GM19324 (cell line): ENCODE results near the gene DROSHA.
A peak's percentile ranks its signal among the peaks of the same experiment; 100 is the strongest.
"Not testable (repeated sequence)": the region's sequence is repeated elsewhere in the genome, so short reads cannot be mapped to it uniquely, and the experiment has no call there.

ENCODE experiments used
- ATAC-seq: cut with Tn5 transposase; IDR thresholded peaks from one replicate; pipeline ENCODE4 v1.9.1; 2021; ENCODE audit warnings: mild to moderate bottlenecking, moderate library complexity; ENCODE audit not compliant: unreplicated experiment, low FRiP score

DROSHA gene, protein sequence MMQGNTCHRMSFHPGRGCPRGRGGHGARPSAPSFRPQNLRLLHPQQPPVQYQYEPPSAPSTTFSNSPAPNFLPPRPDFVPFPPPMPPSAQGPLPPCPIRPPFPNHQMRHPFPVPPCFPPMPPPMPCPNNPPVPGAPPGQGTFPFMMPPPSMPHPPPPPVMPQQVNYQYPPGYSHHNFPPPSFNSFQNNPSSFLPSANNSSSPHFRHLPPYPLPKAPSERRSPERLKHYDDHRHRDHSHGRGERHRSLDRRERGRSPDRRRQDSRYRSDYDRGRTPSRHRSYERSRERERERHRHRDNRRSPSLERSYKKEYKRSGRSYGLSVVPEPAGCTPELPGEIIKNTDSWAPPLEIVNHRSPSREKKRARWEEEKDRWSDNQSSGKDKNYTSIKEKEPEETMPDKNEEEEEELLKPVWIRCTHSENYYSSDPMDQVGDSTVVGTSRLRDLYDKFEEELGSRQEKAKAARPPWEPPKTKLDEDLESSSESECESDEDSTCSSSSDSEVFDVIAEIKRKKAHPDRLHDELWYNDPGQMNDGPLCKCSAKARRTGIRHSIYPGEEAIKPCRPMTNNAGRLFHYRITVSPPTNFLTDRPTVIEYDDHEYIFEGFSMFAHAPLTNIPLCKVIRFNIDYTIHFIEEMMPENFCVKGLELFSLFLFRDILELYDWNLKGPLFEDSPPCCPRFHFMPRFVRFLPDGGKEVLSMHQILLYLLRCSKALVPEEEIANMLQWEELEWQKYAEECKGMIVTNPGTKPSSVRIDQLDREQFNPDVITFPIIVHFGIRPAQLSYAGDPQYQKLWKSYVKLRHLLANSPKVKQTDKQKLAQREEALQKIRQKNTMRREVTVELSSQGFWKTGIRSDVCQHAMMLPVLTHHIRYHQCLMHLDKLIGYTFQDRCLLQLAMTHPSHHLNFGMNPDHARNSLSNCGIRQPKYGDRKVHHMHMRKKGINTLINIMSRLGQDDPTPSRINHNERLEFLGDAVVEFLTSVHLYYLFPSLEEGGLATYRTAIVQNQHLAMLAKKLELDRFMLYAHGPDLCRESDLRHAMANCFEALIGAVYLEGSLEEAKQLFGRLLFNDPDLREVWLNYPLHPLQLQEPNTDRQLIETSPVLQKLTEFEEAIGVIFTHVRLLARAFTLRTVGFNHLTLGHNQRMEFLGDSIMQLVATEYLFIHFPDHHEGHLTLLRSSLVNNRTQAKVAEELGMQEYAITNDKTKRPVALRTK (N-terminal part only)

GRCh38 chr5:31531888-31532547, at the start of gene DROSHA, which contains the start of gene C5orf22:
Gene DROSHA, minus strand, starts transcription at chr5:31532093. Its CDS starts 3,034 bp downstream, at chr5:31529059.
Gene C5orf22, plus strand, starts transcription at chr5:31532301. Its CDS starts 92 bp downstream, at chr5:31532393.
- peak; percentile 98 for ATAC-seq

DNA sequence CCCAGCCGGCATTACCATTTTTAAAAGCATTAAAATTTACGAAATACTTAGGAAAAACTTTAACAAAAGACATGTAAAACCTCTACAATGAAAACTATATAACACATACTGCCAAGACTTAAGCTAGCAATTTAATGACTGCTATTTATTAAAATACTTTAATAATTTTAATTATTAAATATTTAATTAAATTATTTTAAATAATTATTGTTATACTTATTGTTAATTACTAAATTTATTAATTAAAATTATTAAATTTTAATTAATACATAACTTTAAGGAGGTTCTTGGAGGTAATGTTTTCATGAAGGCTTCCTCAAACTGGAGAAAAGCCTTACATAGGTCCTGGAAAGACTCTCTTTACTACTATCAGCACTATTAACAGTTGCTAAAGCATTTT, 47.7 kb upstream of the DROSHA start:
- ATAC-seq: no peak

DNA sequence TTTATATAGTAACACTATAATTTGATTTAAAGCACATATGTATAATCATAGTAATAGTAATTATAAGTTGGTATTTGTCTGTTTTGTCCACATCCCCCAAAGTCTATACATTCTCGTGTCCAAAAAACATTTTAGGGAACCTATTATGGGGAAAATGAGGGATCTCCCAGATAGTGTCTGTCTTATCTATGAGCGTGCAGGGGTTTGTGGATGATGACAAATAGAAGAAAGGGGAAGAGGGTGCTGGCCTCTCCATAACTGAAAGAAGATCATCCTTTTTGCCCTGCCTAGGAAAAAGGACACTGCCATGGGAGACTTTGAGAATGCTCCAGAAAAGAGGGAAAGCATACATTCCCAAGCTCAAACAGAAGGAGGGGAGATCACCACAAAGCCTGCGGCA, 45.5 kb upstream of the DROSHA start:
- no peak for ATAC-seq

DNA sequence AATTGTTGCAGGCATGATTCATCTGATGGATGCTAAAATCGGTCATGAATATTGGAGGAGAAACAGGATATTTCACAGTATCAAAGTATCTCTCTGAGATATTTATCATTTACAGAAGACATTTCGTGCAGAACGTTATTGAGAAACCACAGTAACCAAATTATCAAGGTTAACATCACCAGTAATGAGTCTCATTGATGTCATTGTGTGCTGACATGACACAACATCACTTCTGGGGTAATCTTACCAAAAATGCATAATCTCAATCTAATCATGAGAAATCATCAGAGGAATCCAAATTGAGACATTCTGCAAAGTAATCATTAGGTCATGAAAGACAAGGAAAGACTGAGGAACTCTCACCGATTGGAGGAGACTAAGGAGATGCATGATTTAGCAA, 42.9 kb upstream of the DROSHA start:
- no peak for ATAC-seq

DNA sequence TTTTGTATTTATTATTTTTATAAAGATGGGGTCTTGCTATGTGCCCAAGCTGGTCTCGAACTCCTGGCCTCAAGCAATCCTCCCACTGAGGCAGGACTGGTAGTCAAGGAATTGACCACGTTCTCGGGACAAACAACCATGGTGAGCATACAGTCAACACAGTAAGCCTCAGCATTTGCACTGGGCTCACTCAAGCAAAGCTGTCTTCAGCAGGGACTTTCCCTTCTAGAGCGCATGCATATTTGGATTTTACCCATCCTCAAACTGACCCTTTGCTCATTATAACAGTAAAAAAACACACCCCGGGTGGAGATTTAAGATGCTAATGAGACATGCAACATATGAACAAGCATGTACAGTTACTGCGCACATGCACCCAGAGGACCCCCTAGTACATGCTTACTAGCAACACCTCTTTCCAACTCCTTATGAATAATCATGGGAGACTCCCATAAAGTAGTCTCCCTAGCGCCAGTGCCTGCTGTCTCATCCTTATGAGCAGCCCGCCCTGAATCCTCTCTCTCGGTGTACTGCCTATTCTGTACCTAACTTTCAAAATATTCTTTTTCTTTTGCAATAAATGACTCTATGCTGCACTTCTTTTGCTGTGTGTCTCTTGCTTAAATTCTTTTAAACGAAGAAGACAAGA, 41.7 kb upstream of the DROSHA start:
- no peak for ATAC-seq

DNA sequence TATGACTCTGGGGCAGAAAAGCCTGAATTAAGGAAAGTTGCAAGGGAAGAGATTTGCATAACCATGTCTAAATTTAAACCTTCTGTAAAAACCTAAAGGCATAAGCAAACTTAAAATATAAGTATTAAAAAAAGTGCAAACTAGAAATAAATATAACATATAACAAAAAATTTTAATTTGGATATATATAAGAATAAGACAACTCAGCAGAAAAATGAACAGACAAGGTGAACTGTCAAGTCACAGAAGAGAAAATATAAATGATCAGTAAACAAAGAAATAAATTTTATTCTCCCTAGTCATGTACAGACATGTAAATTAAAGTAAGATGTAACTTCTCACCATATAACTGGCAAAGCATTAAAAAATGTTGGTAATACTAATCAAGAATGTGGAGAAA, 37.2 kb upstream of the DROSHA start:
- no peak for ATAC-seq

DNA sequence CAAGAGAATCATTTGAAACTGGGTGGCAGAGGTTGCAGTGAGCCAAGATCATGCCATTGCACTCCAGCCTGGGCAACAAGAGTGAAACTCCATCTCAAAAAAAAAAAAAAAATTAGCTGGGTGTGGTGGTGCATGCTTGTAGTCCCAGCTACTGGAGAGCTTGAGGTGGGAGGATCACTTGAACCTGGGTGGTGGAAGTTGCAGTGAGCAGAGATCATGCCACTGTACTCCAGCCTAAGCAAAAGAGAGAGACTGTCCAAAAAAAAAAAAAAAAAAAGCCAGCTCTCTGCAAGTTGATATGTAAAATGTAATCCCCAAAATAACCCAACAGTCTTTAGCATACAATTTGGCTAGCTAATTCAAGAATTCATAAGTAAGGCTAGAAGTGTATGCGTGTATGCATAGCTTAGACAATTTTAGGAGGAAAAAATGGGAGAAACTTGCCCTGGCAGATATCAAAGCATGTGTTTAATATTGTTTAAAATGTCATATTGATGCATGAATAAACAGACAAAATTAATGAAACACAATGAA, 36.5 kb upstream of the DROSHA start:
- no peak for ATAC-seq

- ATAC-seq: not testable (repeated sequence)
Observed at GRCh38 chr5:31566362-31566761, 34.5 kb upstream of the DROSHA start.

GRCh38 chr5:31563216-31563615, 31.3 kb upstream of the DROSHA start:
- no peak for ATAC-seq

DNA sequence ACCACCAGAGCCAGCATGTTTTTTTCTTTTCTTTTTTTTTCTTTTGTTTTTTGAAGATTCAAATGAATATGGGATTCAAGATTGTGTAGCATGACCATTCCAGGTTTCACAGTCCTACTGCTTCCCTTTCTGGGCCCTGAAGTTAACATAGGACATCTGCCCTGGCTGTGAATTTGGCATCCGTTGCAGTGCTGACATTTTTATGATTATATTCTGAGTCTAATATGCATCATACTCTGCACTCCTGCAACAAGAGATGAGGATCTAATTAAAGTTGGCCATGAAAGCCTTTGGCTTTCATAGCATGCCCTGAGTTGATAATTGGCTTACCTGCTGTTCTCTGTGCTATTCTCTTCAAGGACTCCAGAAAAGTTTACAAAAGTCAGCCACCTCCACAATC, 30.1 kb upstream of the DROSHA start:
- ATAC-seq: no peak

- ATAC-seq: no peak
Observed at GRCh38 chr5:31559942-31560341, 28.0 kb upstream of the DROSHA start.

GRCh38 chr5:31556461-31556860, 24.6 kb upstream of the DROSHA start:
- ATAC-seq: no peak

GRCh38 chr5:31554552-31554951, 22.7 kb upstream of the DROSHA start:
- ATAC-seq: no peak

GRCh38 chr5:31553863-31554262, 22.0 kb upstream of the DROSHA start:
- ATAC-seq: no peak

DNA sequence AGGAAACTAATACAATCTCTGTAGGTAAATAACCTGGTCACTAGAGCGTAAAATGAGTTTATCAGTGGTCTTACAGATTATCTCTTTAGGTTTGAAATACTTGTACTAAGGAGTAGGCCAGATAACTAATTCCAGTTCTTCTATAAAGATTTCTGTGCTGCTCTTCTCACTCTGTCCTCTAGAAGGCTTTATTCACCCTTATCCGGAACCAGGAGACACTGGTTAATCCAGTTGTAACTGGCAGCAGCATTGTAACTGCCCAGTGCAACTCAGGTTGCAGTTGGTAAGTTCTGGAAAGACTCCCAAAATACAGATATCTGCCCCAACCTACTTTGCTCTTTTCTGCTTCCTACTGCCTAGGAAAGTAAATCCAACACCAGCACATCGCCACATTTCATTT, 20.0 kb upstream of the DROSHA start:
- ATAC-seq: no peak

DNA sequence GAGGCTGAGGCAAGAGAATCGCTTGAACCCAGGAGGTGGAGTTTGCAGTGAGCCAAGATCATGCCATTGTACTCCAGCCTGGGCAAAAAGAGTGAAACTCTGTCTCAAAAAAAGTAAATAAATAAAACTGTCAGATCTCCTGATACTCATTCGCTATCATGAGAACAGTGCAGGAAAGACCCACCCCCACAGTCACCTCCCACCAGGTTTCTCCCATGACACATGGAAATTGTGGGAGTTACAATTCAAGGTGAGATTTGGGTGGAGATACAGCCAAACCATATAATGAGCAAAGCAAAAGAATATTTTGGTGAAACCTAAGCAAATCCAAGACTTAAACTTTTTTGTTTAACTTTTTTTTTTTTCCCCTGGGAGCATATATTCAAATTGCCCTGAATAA, 17.2 kb upstream of the DROSHA start:
- not testable (repeated sequence) for ATAC-seq

DNA sequence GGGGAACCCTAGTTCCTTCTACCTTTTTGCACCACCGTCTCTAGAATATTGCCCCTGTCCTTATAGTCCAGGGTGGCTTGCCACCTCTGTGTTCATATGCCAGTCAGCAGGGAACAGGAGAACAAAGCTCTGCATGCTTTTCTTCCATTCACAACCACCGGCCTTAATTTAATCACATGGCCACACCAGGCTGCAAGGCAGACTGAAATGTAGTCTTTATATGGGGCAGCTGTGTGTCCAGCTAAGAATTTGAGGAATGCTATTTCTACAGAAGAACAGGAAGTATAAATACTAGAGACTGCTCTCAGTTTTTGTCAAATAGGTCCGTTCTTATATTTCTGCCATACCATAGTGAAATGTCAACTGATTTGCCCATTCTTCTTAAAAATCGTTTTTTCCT, 6.0 kb upstream of the DROSHA start:
- ATAC-seq: no peak

DNA sequence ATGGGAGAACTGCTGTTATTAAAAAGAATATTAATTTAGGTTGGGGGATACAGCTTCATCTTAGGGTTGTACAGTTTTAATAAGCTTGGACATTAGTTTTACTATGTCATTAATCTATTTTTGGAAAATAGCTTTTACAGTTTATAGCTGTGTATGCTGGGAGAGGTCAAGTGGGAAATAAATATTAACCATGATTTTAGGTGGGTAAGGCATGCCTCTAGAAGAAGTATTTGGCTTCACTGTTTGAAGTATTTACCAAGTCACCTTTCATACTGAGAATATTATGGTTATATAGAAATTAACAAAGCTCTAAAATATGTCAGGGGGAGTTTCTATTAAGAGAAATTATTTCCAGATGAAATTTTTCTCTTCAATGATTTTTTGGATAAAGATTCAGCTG, 5.5 kb upstream of the DROSHA start:
- no peak for ATAC-seq

- no peak for ATAC-seq
Observed at GRCh38 chr5:31536873-31537272, 5.0 kb upstream of the DROSHA start.
